ENCODE data around the gene PLTP.
"Not testable (repeated sequence)": the region's sequence is repeated elsewhere in the genome, so short reads cannot be mapped to it uniquely, and the experiment has no call there.

The PLTP gene

GRCh38 chr20:45911486-45912343, at the start of gene PLTP:
TSS of gene PLTP (minus strand) at chr20:45912155. CDS start at chr20:45911452, 703 bp downstream.
- DNase-seq (ENCODE audit: low read depth): no peak

- no peak for DNase-seq (ENCODE audit: low read depth)
These were observed 48.1 kb upstream of the PLTP start for GRCh38 chr20:45959956-45960630.

- no peak for DNase-seq (ENCODE audit: low read depth)
These were observed 47.2 kb upstream of the PLTP start for GRCh38 chr20:45959126-45959525.

GRCh38 chr20:45958593-45958992, 46.6 kb upstream of the PLTP start:
- no peak for DNase-seq (ENCODE audit: low read depth)

GRCh38 chr20:45957021-45957941, 45.3 kb upstream of the PLTP start:
- DNase-seq (ENCODE audit: low read depth): no peak

GRCh38 chr20:45956326-45956725, 44.4 kb upstream of the PLTP start:
- DNase-seq (ENCODE audit: low read depth): not testable (repeated sequence)

GRCh38 chr20:45953672-45954071, 41.7 kb upstream of the PLTP start:
- DNase-seq (ENCODE audit: low read depth): no peak

- DNase-seq (ENCODE audit: low read depth): no peak
These were observed 40.9 kb upstream of the PLTP start for GRCh38 chr20:45952861-45953260.

- no peak for DNase-seq (ENCODE audit: low read depth)
These were observed 40.2 kb upstream of the PLTP start for GRCh38 chr20:45951925-45952834.

GRCh38 chr20:45950330-45950646, 38.3 kb upstream of the PLTP start:
- DNase-seq (ENCODE audit: low read depth): no peak

- DNase-seq (ENCODE audit: low read depth): no peak
These were observed 37.8 kb upstream of the PLTP start for GRCh38 chr20:45949542-45950329.

GRCh38 chr20:45948742-45949541, 37.0 kb upstream of the PLTP start:
- no peak for DNase-seq (ENCODE audit: low read depth)

- DNase-seq (ENCODE audit: low read depth): no peak
These were observed 36.3 kb upstream of the PLTP start for GRCh38 chr20:45948261-45948733.

- no peak for DNase-seq (ENCODE audit: low read depth)
These were observed 35.3 kb upstream of the PLTP start for GRCh38 chr20:45947110-45947866.

GRCh38 chr20:45946149-45946970, 34.4 kb upstream of the PLTP start:
- DNase-seq (ENCODE audit: low read depth): no peak

- no peak for DNase-seq (ENCODE audit: low read depth)
These were observed 33.8 kb upstream of the PLTP start for GRCh38 chr20:45945678-45946148.

GRCh38 chr20:45944965-45945677, 33.2 kb upstream of the PLTP start:
- no peak for DNase-seq (ENCODE audit: low read depth)
